ENCODE data around the gene ADGRL1.
"Not testable (repeated sequence)": the region's sequence is repeated elsewhere in the genome, so short reads cannot be mapped to it uniquely, and the experiment has no call there.

The ADGRL1 gene

GRCh38 chr19:14158276-14159023, 47.5 kb downstream of the ADGRL1 start:
- DNase-seq = no peak

DNA sequence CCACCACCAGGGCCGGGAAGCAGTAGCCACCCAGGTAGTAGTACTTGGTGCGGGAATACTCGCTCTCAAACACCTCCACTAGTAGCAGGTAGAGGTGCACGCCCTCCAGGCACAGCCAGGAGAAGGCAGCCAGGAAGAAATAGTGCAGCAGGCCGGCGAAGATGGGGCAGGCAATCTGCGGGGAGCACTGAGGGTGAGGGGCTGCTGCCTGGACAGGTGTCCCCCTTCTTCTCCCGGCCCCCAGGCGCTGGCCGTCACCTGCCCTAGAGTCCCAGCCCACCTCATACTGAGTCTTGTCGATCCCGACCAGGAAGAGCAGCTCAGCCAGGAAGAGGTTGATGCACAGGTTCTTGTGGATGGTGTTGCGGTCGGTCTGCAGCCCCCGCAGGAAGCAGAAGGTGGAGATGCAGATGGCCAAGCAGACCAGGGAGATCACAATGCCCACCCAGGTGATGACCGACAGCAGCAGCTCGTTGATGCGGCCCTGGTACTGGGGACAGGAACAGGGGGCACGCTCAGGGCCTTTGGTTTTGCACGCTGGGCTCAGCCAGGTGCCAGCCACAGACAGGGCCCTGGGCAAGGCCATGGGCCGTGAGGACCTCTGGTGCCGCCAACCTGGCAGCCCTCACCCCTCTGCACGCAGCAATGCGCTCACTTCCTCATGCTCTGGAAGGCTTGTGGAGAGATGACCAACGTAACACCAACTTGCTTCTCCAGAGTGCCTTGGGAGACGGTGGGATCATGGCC, 48.8 kb downstream of the ADGRL1 start:
- no peak for DNase-seq

DNA sequence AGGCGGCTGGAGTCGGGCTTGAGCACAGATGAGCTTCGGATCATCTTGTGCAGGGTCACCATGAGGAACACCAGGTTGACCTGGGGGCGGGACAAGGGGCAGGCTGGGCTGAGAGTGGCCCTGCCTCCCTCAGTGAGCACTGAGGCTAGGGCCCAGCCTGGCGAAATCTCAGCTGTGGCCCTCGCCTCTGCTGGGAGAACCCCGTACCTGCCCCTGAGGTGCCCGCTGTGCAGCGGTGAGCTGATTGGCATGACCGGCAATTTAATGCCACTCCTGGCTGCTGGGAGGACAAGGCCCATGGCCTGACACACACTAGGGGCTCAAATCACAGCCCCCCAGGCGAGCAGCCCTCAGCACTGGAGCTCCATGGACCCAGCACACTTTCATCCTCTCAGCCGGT, 49.8 kb downstream of the ADGRL1 start:
- no peak for DNase-seq

DNA sequence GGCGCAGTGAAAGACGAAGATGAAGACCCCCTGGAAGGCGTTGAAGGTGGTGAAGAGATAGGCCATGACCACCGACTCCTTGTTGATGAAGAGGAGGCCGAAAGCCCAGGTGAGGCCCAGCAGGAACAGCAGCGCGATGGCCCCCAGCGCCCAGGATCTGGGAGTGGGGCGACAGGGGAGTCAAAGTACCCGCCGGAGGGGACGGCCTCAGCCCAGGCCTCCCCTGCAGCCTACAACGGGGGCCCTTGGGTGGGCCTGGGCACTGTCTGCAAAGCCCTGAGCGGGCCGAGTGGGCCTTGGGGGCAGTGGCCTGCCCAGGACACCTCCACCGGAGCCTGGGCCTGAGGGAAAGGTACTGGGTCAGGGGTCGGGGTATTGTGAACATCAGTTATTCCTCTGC, 50.6 kb downstream of the ADGRL1 start:
- no peak for DNase-seq

- DNase-seq = no peak
Observed at GRCh38 chr19:14152713-14153112, 53.3 kb downstream of the ADGRL1 start.

DNA sequence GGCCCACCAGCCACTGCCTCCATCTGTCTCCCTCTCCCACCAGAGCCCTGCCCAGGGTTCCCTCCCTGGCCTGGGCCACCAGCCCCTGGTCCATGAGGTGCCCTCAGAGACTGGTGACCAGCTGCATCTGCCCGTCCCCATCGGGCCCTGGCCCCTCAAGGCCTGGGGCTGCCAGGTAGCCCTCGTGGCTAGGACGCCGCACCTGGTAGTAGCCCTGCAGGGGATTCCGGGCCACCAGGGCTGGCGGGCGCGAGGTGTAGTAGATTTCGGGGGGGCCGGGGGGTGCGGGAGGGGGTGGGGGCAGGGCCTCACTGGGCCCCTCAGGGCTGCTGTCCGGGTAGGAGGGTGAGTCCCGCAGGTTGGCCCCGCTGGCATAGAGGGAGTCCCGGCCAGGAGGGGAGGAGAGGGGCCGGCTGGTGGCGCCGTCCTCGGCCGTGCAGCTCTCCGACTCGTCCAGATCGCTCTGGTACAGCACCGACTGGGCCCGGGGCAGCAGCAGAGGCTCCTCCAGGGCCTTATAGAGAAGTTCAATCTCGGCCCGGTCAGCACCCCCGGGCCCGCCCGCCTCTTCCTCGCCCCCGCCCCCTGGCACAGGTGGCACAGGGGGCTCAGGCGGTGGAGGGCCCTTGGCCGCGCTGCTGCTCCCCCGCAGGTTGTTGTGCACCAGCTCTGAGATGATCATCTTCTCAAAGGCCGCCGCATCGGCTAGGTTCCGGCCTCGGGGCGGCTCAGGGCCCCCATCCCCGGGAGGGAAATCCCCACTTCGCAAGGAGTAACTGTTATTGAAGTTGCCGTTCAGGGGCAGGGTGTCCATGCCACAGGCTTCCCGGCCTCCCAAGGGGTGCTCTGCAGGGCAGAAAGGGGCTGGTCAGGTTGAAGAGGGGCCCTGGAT, 55.0 kb downstream of the ADGRL1 start:
- no peak for DNase-seq

GRCh38 chr19:14150041-14150769, 55.8 kb downstream of the ADGRL1 start:
- DNase-seq = no peak

DNA sequence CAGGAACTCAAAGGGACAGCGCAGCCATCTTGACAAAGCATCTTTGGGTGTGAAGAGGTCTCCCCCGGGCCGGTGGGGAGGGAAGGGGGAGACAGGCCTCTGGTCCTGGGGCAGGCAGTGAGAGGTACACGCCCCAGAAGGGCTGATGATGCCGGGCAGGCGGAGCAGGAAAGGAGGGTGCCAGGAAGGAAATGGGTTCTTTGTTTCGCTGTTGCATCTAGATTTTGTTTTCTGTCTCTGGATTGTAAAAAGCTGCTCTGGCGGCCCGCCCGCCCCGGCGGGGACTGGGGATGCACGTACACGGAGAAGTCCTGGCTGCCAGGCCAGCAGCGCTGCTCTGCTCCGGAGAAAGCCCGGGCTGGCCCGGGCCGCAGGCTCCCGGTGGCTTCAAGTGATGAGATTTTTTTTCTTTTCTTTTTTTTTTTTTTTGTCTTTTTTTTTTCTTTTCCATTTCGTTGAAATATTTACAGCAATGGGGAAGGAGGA, 56.4 kb downstream of the ADGRL1 start:
- DNase-seq = no peak

DNA sequence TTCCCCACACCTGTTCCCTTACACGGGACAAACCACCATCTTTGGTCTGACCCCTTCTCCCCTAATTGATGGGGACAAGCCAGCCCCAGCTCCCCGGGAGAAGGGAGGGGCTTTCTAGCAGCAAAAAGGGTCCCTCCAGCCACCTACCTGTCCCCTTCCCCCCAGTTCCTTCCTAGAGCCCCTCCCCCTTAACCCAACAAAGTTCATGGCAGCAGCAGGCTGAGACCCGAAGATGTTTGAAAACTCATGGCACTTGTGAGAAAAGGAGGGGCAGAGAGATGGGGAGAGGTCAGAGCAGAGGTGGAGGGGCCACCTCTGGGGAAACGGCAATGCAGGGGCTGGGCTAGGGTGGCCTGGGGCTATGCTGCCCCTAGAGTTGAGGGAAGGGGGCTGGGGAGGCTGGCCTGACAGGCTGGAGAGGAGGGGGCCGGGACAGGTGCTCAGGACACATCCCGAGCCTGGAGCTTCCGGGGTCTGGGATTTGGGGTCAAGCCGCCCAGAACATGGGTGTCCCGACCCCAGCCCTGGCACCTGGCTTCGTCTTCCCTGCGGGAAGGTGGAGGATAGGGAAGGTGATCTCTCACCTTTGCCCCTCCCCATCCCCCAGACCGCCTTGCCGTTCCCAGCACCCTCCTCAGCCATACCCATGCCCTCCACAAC, 57.1 kb downstream of the ADGRL1 start:
- DNase-seq = no peak

DNA sequence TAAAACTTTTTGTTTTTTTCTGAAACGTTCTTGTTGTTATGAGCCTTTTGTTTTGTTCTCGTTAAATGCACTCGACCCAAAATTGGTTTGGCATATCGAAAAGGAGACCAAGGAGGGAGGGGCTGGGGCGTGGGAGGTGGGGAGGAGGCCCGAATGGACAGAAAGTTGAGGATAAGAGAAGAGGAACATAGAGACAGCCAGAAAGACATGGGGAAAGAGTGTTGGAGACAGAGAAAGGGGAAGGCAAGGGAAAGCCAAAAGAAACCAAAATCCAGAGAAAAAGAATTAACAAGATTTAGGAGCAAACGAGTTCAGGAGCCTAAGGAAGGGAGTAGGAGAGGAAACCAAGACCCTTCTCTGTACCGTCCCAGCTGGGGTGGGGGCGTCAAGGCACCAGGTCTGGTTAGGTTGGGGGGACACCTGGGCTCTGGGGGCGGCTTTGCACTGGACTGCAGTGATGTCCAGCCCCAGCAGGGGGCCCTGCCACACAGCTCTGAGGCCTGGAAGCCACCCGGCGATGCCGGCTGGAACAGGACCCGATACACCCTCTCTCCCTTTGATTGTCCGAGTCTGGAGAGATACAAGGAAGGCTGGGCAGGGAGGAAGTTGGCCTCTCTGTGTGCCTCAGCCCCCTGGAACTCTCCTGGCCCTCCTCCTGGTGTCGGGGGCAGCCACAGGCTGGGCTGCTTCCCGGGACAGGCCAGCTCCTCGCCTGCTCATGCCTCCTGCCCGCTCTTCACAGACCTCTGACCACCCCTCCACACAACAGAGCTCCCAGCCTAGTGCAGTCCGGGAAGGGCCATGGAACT, 58.0 kb downstream of the ADGRL1 start:
- DNase-seq = no peak

- no peak for DNase-seq
Observed at GRCh38 chr19:14146789-14147216, 59.2 kb downstream of the ADGRL1 start.

DNA sequence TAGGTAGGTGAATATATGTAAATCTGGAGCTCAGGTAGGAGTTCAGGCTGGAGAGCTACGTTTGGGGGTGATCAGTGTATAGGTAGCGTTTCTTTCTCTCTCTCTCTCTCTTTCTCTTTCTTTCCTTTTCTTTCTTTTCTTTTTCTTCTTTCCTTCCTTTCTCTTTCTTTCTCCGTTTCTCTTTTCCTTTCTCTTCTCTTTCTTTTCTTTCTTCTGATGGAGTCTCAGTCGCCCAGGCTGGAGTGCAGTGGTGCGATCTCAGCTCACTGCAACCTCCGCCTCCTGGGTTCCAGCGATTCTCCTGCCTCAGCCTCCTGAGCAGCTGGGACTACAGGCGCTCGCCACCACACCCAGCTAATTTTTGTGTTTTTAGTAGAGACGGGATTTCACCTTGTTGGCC, 59.8 kb downstream of the ADGRL1 start:
- DNase-seq = not testable (repeated sequence)

DNA sequence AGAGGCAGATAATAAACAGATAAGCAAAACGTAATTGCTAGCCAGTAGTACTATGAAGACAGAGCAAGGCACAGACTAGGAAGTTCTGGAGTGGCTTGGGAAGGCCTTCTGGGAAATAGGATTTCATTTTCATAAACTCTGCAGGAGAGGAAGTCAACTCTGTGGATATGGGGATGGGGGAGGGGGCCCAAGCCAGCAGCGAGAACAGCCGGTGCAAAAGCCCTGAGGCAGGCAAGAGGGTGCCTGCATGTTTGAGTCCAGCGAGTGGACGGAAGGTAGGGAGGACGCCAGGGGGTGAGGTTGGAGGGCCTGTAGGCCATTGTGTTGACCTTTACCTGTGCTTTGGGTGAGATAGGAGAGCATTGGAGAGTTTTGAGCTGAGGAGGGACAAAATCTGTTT, 60.6 kb downstream of the ADGRL1 start:
- no peak for DNase-seq

- DNase-seq = no peak
Observed at GRCh38 chr19:14142262-14143190, 63.4 kb downstream of the ADGRL1 start.

- DNase-seq = no peak
Observed at GRCh38 chr19:14141041-14141440, 64.9 kb downstream of the ADGRL1 start.

- no peak for DNase-seq
Observed at GRCh38 chr19:14139944-14140343, 66.0 kb downstream of the ADGRL1 start.

- DNase-seq = no peak
Observed at GRCh38 chr19:14138576-14139265, 67.2 kb downstream of the ADGRL1 start.

- peak; percentile 100 for DNase-seq
Observed at GRCh38 chr19:14136509-14137281, 69.3 kb downstream of the ADGRL1 start, which contains the start of gene ASF1B. TSS of gene ASF1B (minus strand) at chr19:14136589. CDS start at chr19:14136456, 133 bp downstream.

All from NCI-H510A treated with DMSO at 0.1 percent for 48 hours (cell line).